Osteoblast (primary cell): ENCODE data around the gene CNNM1. TPM values are rescaled to one million over a fixed set of nuclear protein-coding genes. Genes with fewer than 3 reads are reported as not detected.

Experiments used
- DNase-seq: peaks from one replicate; pipeline ENCODE4 v3.0.0; 2011; ENCODE audit warnings: low spot score, mixed read lengths; ENCODE audit not compliant: insufficient read length; ENCODE audit errors: missing footprints
- H2AFZ ChIP-seq: 2 replicates; pipeline ENCODE4 v1.6.0; 2011; ENCODE audit warnings: mild to moderate bottlenecking, low read length
- H3K27ac ChIP-seq: 2 replicates; pipeline ENCODE4 v1.5.1; 2011; ENCODE audit warnings: mild to moderate bottlenecking, low read depth, low read length, moderate library complexity
- H3K27me3 ChIP-seq: 2 replicates; pipeline ENCODE4 v1.6.0; 2012; ENCODE audit warnings: mild to moderate bottlenecking, control low read depth, inconsistent platforms, low read length, moderate library complexity; ENCODE audit not compliant: insufficient read depth
- H3K36me3 ChIP-seq: 2 replicates; pipeline ENCODE4 v1.5.1; 2011; ENCODE audit warnings: mild to moderate bottlenecking, low read length, control low read depth, moderate library complexity; ENCODE audit not compliant: insufficient read depth
- H3K4me1 ChIP-seq: 2 replicates; pipeline ENCODE4 v1.5.1; 2011; ENCODE audit warnings: mild to moderate bottlenecking, low read length, control low read depth, moderate library complexity; ENCODE audit not compliant: insufficient read depth
- H3K4me2 ChIP-seq: 2 replicates; pipeline ENCODE4 v1.6.0; 2011; ENCODE audit warnings: mild to moderate bottlenecking, low read length; ENCODE audit not compliant: insufficient read depth
- H3K4me3 ChIP-seq: fragments of 200-600 bp; sonication (generic); 3 replicates; pipeline ENCODE4 v1.5.1; 2012; ENCODE audit warnings: mild to moderate bottlenecking, low read length, inconsistent platforms; ENCODE audit not compliant: insufficient read depth
- H3K79me2 ChIP-seq: 2 replicates; pipeline ENCODE4 v1.6.0; 2012; ENCODE audit warnings: mild to moderate bottlenecking, low read length, control low read depth, inconsistent platforms; ENCODE audit not compliant: insufficient read depth
- H3K9me3 ChIP-seq: 2 replicates; pipeline ENCODE4 v1.5.1; 2011; ENCODE audit warnings: low read depth, low read length, control low read depth
- H4K20me1 ChIP-seq: 2 replicates; pipeline ENCODE4 v1.6.0; 2012; ENCODE audit warnings: mild to moderate bottlenecking, low read length, control low read depth; ENCODE audit not compliant: insufficient read depth
- CTCF ChIP-seq: IDR thresholded peaks from 2 replicates; pipeline ENCODE4 v1.5.1; 2011; ENCODE audit warnings: mild to moderate bottlenecking, low read depth, low read length, moderate library complexity; ENCODE audit errors: extremely low read depth
- total RNA-seq: library from RNA; depleted of rRNA; stranded (reverse); fragments of >200 nt; gene quantifications from 2 replicates; pipeline ENCODE4 v1.2.3, GENCODE V29; 2012

The CNNM1 gene
- total RNA-seq, 1 donor: 0.36 TPM

GRCh38 chr10:99399664-99400063 lies 70.5 kb downstream of the CNNM1 start:
- H2AFZ ChIP-seq: no peak overlapping the region
- H3K4me3 ChIP-seq: no peak overlapping the region
- no peaks in the 10 kb centered on the region for H3K9me3 ChIP-seq
- peaks cover 21% of the 10 kb centered on the region for H3K4me1 ChIP-seq
- H3K4me2 ChIP-seq: no peak overlapping the region
- DNase-seq: no peak
- no peaks in the 10 kb centered on the region for H4K20me1 ChIP-seq
- peaks cover 27% of the 10 kb centered on the region for H3K36me3 ChIP-seq
- no peaks in the 10 kb centered on the region for H3K27me3 ChIP-seq
- no peaks in the 10 kb centered on the region for H3K79me2 ChIP-seq
- no peak for TF ChIP-seq CTCF
- H3K27ac ChIP-seq: no peak overlapping the region

GRCh38 chr10:99403674-99404073 lies 74.5 kb downstream of the CNNM1 start:
- no peaks in the 10 kb centered on the region for H4K20me1 ChIP-seq

GRCh38 chr10:99406149-99406548 lies 77.0 kb downstream of the CNNM1 start:
- Histone ChIP-seq H3K36me3 (peaks cover 28% of the 10 kb centered on the region), H3K79me2 (peaks cover 4% of the 10 kb centered on the region), H3K9me3 (no peaks in the 10 kb centered on the region)

More at GRCh38 chr10:99403674-99404073, 74.5 kb downstream of the CNNM1 start:
- DNase-seq: peak; percentile 34
- Histone ChIP-seq H3K27ac (no peak overlapping the region), H3K79me2 (no peaks in the 10 kb centered on the region), H2AFZ (no peak overlapping the region), H3K4me3 (no peak overlapping the region), H3K27me3 (no peaks in the 10 kb centered on the region), H3K4me1 (no peaks in the 10 kb centered on the region), H3K9me3 (no peaks in the 10 kb centered on the region), H3K4me2 (no peak overlapping the region), H3K36me3 (peaks cover 28% of the 10 kb centered on the region)
- TF ChIP-seq CTCF: no peak

GRCh38 chr10:99410146-99410545 lies 81.0 kb downstream of the CNNM1 start:
- TF ChIP-seq CTCF: no peak
- no peak overlapping the region for H3K4me3 ChIP-seq
- H3K36me3 ChIP-seq: peaks cover 11% of the 10 kb centered on the region
- no peak for DNase-seq
- no peaks in the 10 kb centered on the region for H3K27me3 ChIP-seq
- H2AFZ ChIP-seq: no peak overlapping the region
- H3K27ac ChIP-seq: no peak overlapping the region
- H3K79me2 ChIP-seq: peaks cover 4% of the 10 kb centered on the region
- H3K9me3 ChIP-seq: no peaks in the 10 kb centered on the region
- H3K4me1 ChIP-seq: no peaks in the 10 kb centered on the region
- H3K4me2 ChIP-seq: no peak overlapping the region
- H4K20me1 ChIP-seq: no peaks in the 10 kb centered on the region

More at GRCh38 chr10:99406149-99406548, 77.0 kb downstream of the CNNM1 start:
- H3K4me2 ChIP-seq: no peak overlapping the region
- no peak overlapping the region for H3K4me3 ChIP-seq
- H3K27me3 ChIP-seq: no peaks in the 10 kb centered on the region
- TF ChIP-seq CTCF: no peak
- H4K20me1 ChIP-seq: no peaks in the 10 kb centered on the region
- H3K4me1 ChIP-seq: no peaks in the 10 kb centered on the region
- H2AFZ ChIP-seq: no peak overlapping the region
- no peak for DNase-seq
- H3K27ac ChIP-seq: no peak overlapping the region
